ENCODE data around the gene CCDC68.
A peak's percentile ranks its signal among the peaks of the same experiment; 100 is the strongest.

The CCDC68 gene

GRCh38 chr18:54960197-54960596, 936 bp upstream of the CCDC68 start:
- no peak for DNase-seq

- DNase-seq: no peak
Measured at GRCh38 chr18:54957996-54958395, 1.3 kb downstream of the CCDC68 start.

GRCh38 chr18:54957296-54957832, 1.9 kb downstream of the CCDC68 start:
- DNase-seq: no peak

- DNase-seq: no peak
Measured at GRCh38 chr18:54956506-54956905, 2.8 kb downstream of the CCDC68 start.

- peak; percentile 29 to 45 for DNase-seq
Measured at GRCh38 chr18:54952026-54952425, 7.2 kb downstream of the CCDC68 start.

GRCh38 chr18:54950221-54950620, 9.0 kb downstream of the CCDC68 start:
- no peak for DNase-seq

GRCh38 chr18:54949588-54949987, 9.7 kb downstream of the CCDC68 start:
- DNase-seq: no peak

- no peak for DNase-seq
Measured at GRCh38 chr18:54948350-54948837, 10.9 kb downstream of the CCDC68 start.

GRCh38 chr18:54947091-54947490, 12.2 kb downstream of the CCDC68 start:
- DNase-seq: no peak

GRCh38 chr18:54946149-54946581, 13.1 kb downstream of the CCDC68 start:
- peak; percentile 34 to 59 for DNase-seq

GRCh38 chr18:54945576-54946125, 13.6 kb downstream of the CCDC68 start:
- no peak for DNase-seq

- no peak for DNase-seq
Measured at GRCh38 chr18:54942569-54942968, 16.7 kb downstream of the CCDC68 start.

- DNase-seq: no peak
Measured at GRCh38 chr18:54942144-54942543, 17.1 kb downstream of the CCDC68 start.

- DNase-seq: no peak
Measured at GRCh38 chr18:54939361-54939917, 19.8 kb downstream of the CCDC68 start.

- DNase-seq: no peak
Measured at GRCh38 chr18:54938506-54938905, 20.8 kb downstream of the CCDC68 start.

GRCh38 chr18:54932472-54932871, 26.8 kb downstream of the CCDC68 start:
- no peak for DNase-seq

- no peak for DNase-seq
Measured at GRCh38 chr18:54931152-54931551, 28.1 kb downstream of the CCDC68 start.

- no peak for DNase-seq
Measured at GRCh38 chr18:54928236-54928635, 31.0 kb downstream of the CCDC68 start.

GRCh38 chr18:54926593-54927325, 32.5 kb downstream of the CCDC68 start:
- DNase-seq: no peak

GRCh38 chr18:54924948-54925347, 34.3 kb downstream of the CCDC68 start:
- no peak for DNase-seq

GRCh38 chr18:54923339-54923956, 35.8 kb downstream of the CCDC68 start:
- no peak for DNase-seq

GRCh38 chr18:54919412-54919811, 39.8 kb downstream of the CCDC68 start:
- DNase-seq: no peak

- no peak for DNase-seq
Measured at GRCh38 chr18:54918060-54918459, 41.2 kb downstream of the CCDC68 start.

Data from inflammatory macrophage (primary cell).